Thoracic aorta (tissue), 2 donors: ENCODE data around the gene GATC. TPM values are rescaled to one million over a fixed set of nuclear protein-coding genes. Genes with fewer than 3 reads are reported as not detected.

Experiments
- ATAC-seq: fragments of 150-250 bp; one replicate; pipeline ENCODE4 v1.8.0; 2017; ENCODE audit warnings: low read depth; ENCODE audit not compliant: insufficient number of reproducible peaks, low FRiP score
- DNase-seq: peaks from one replicate; pipeline ENCODE4 v3.0.0-alpha.2; 2020; ENCODE audit warnings: low spot score
- H3K27ac ChIP-seq, 2 donors: fragments of 200-600 bp; sonication (generic); 1 replicate in 1 of 2; 2 replicates in 1 of 2; pipeline ENCODE4 v1.5.1; 2016; ENCODE audit warnings: mild to moderate bottlenecking in 2 of 2, moderate library complexity in 2 of 2
- H3K27me3 ChIP-seq: fragments of 200-600 bp; sonication (generic); replicated peaks from 2 replicates; pipeline ENCODE4 v1.6.0; 2016; ENCODE audit warnings: mild to moderate bottlenecking; ENCODE audit not compliant: insufficient read depth
- H3K36me3 ChIP-seq: fragments of 200-600 bp; sonication (generic); one replicate; pipeline ENCODE4 v1.5.1; 2016
- H3K4me1 ChIP-seq, 2 donors: fragments of 200-600 bp; sonication (generic); 1 replicate in 1 of 2; 2 replicates in 1 of 2; pipeline versions ENCODE4 v1.5.1 to v1.6.0; 2016; ENCODE audit warnings: low read depth in 2 of 2, mild to moderate bottlenecking in 1 of 2; ENCODE audit not compliant: control insufficient read depth in 1 of 2
- H3K4me3 ChIP-seq: fragments of 200-600 bp; sonication (generic); 2 replicates; pipeline ENCODE4 v1.5.1; 2016; ENCODE audit warnings: mild to moderate bottlenecking
- H3K9me3 ChIP-seq: fragments of 200-600 bp; sonication (generic); 2 replicates; pipeline ENCODE4 v1.5.1; 2016
- total RNA-seq, 2 donors: library from RNA; depleted of rRNA; stranded (reverse); fragments of >200 nt; gene quantifications; one replicate each; pipeline versions ENCODE4 v1.1.0 to v1.2.3, GENCODE V29; 2016
- TF ChIP-seq, protein P1 (sequence below): fragments of 200-600 bp; sonication (generic); IDR thresholded peaks from one replicate; pipeline ENCODE4 v1.5.1; 2019; ENCODE audit warnings: antibody characterized with exemption

Gene GATC
- total RNA-seq, 2 donors from 2014 or later, result 16.9 to 17.7 TPM

DNA sequence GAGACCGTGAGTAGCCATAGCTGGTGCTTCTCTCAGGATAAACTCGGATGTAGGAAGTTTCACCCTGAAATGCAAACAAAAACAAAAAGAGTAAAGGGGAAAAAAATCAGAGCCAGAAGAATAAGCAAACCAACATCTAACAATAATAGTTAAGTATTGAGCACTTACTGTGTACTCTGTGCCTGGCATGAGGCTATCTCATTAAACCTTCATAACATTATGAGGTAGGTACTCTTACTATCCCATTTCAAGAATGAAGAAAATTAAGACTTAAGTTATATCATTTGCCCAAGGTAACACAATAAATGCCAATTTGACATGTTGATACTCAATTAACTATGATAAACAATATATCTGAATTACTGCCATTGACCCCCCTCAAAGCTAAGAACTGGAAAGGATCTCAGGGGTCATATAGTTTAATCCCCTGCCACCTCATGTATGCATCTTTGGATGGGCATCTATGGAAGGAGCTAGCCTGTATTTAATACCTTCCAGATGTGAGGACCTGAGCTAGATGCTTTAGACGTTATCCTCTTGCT, 15.9 kb downstream of the GATC start:
- no peaks in the 10 kb centered on the region for H3K9me3 ChIP-seq
- DNase-seq (no peak), ATAC-seq (no peak)
- H3K4me1 ChIP-seq, result peaks cover 4 to 12% of the 10 kb centered on the region in 2 donors
- no peak overlapping the region for H3K4me3 ChIP-seq
- H3K36me3 ChIP-seq, result peaks cover 73% of the 10 kb centered on the region
- H3K27ac ChIP-seq, result no peak overlapping the region
- TF ChIP-seq, protein P1, sequence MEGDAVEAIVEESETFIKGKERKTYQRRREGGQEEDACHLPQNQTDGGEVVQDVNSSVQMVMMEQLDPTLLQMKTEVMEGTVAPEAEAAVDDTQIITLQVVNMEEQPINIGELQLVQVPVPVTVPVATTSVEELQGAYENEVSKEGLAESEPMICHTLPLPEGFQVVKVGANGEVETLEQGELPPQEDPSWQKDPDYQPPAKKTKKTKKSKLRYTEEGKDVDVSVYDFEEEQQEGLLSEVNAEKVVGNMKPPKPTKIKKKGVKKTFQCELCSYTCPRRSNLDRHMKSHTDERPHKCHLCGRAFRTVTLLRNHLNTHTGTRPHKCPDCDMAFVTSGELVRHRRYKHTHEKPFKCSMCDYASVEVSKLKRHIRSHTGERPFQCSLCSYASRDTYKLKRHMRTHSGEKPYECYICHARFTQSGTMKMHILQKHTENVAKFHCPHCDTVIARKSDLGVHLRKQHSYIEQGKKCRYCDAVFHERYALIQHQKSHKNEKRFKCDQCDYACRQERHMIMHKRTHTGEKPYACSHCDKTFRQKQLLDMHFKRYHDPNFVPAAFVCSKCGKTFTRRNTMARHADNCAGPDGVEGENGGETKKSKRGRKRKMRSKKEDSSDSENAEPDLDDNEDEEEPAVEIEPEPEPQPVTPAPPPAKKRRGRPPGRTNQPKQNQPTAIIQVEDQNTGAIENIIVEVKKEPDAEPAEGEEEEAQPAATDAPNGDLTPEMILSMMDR, result no peak
- H3K27me3 ChIP-seq, result no peaks in the 10 kb centered on the region

DNA sequence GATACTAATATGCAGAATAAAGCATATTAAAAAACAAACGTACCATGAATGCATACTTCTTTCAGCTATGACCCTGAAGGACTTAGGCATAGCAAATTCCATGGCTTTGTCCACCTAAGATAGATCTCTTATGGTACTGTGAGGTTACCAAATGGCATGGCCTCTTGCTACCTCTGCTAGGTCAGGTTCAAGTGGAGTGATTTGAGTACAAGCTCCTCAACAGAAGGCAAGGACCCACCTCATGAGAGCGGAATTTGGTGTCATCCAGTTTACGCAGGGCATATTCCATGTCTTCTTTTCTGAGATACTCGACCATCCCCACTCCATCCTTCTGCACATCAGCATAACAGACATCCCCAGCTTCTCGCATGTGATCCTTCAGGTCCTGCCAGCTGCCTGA, 17.5 kb downstream of the GATC start:
- Histone ChIP-seq H3K27me3 (no peaks in the 10 kb centered on the region), H3K36me3 (peaks cover 64% of the 10 kb centered on the region)

DNA sequence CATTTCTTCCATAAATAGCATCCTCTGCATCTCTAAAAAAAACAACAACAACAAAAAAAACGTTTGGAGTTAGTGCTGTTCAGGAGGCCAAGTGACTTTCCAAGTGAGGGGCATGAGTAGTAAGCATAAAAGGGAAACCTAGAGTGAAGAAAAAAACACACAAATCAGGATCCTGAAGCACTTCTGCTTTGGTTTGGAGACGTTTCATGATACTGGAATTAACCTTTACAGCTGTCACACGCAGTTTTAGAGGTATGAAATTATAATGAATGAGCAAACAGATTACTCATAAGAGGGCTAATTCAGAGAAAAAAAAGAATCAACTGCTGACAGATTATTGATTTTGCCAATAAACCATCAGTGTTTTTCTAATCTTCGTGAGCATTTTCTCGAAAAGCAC, 19.5 kb downstream of the GATC start:
- no peak for DNase-seq
- TF ChIP-seq, protein P1, result no peak
- H3K27ac ChIP-seq, result no peak overlapping the region
- no peak overlapping the region for H3K4me3 ChIP-seq
- H3K27me3 ChIP-seq, result no peaks in the 10 kb centered on the region
- H3K4me1 ChIP-seq, result peaks cover 12 to 33% of the 10 kb centered on the region in 2 donors
- H3K9me3 ChIP-seq, result no peaks in the 10 kb centered on the region
- H3K36me3 ChIP-seq, result peaks cover 48% of the 10 kb centered on the region
- no peak for ATAC-seq

More for the DNA sequence above, 17.5 kb downstream of the GATC start:
- Histone ChIP-seq H3K27ac (no peak overlapping the region), H3K9me3 (no peaks in the 10 kb centered on the region), H3K4me1 (peaks cover 7 to 25% of the 10 kb centered on the region in 2 donors), H3K4me3 (no peak overlapping the region)
- TF ChIP-seq, protein P1, result no peak
- DNase-seq (no peak), ATAC-seq (no peak)

DNA sequence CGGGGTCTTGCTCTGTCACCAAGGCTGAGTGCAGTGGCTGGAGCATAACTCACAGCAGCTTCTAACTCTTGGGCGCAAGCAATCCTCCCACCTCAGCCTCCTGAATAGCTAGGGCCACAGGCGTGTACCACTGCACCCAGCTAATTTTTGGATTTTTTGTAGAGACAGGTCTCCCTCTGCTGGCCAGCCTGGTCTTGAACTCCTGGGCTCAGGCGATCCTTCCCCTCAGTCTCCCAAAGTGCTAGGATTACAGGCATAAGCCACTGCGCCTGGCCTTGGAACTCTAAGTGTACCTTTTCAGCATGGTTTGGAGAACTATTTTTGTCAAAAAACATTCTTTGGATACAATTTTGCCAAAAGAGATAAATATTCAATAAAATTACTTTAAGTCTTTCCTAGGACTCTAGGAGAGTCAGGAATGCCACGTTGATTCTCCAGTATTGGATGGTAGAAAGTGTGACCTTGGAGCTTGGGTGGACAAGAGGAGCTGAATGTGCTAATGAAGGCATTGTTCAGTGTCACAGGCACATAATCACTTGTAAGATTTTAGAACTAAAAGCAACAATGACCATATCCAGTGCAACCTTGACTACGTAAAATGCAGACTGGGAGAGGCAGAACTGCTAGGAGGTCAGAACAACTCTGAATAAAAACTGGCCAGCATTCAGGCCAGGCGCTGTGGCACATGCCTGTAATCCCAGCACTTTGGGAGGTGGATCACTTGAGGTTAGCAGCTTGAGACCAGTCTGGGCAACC, 20.5 kb downstream of the GATC start:
- TF ChIP-seq, protein P1, result peak; percentile 32
- H3K27me3 ChIP-seq, result no peaks in the 10 kb centered on the region
- no peak for DNase-seq
- peaks cover 12 to 36% of the 10 kb centered on the region in 2 donors for H3K4me1 ChIP-seq
- no peaks in the 10 kb centered on the region for H3K9me3 ChIP-seq
- ATAC-seq, result no peak
- H3K36me3 ChIP-seq, result peaks cover 40% of the 10 kb centered on the region
- H3K27ac ChIP-seq, result no peak overlapping the region
- H3K4me3 ChIP-seq, result no peak overlapping the region

DNA sequence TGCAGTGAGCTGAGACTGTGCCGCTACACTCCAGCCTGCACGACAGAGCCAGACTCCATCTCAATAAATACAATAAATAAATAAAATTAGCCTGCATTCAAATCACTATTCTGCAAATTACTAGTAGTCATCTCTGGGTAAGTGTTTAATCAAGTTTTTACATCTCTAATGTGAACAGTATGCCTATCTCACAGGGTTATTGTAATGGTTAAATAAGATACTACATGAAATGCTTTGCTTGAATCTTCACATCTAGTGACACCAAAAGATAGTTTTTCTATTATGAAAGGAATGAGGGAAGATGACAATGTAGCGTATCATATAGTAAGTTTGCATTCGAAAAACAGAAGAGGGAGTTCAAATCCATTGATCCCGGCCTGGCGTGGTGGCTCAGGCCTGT, 21.2 kb downstream of the GATC start:
- H3K27ac ChIP-seq, result no peak overlapping the region
- ATAC-seq (no peak), DNase-seq (no peak)
- no peaks in the 10 kb centered on the region for H3K27me3 ChIP-seq
- peaks cover 33% of the 10 kb centered on the region for H3K36me3 ChIP-seq
- TF ChIP-seq, protein P1, result no peak
- peaks cover 12 to 36% of the 10 kb centered on the region in 2 donors for H3K4me1 ChIP-seq
- H3K4me3 ChIP-seq, result no peak overlapping the region
- no peaks in the 10 kb centered on the region for H3K9me3 ChIP-seq
